H9 (cell line): ENCODE results near the gene HCFC2. TPM values are rescaled to one million over a fixed set of nuclear protein-coding genes. Genes with fewer than 3 reads are reported as not detected.

Source experiments
- DNase-seq: peaks from one replicate; pipeline ENCODE4 v3.0.0-alpha.2; 2017
- H2AFZ ChIP-seq: one replicate; pipeline ENCODE4 v1.6.1; 2013; ENCODE audit warnings: mild to moderate bottlenecking, low read length, control low read depth, moderate library complexity
- H2AK5ac ChIP-seq: 2 replicates; pipeline ENCODE4 v1.6.1; 2013; ENCODE audit warnings: low read length, control low read depth, mixed read lengths; ENCODE audit not compliant: insufficient read length
- H2BK120ac ChIP-seq: one replicate; pipeline ENCODE4 v1.6.1; 2013; ENCODE audit warnings: low read depth, mild to moderate bottlenecking, low read length, control low read depth, inconsistent platforms; ENCODE audit not compliant: poor library complexity, severe bottlenecking
- H2BK12ac ChIP-seq: 2 replicates; pipeline ENCODE4 v1.6.1; 2013; ENCODE audit warnings: low read length, control low read depth, mixed read lengths, low read depth; ENCODE audit not compliant: insufficient read length
- H2BK15ac ChIP-seq: 2 replicates; pipeline ENCODE4 v1.6.1; 2013; ENCODE audit warnings: low read depth, low read length, control low read depth
- H2BK20ac ChIP-seq: one replicate; pipeline ENCODE4 v1.6.1; 2013; ENCODE audit warnings: low read depth, mild to moderate bottlenecking, low read length, control low read depth, inconsistent platforms; ENCODE audit not compliant: poor library complexity, severe bottlenecking
- H2BK5ac ChIP-seq: 2 replicates; pipeline ENCODE4 v1.6.1; 2013; ENCODE audit warnings: low read length, control low read depth, mixed read lengths; ENCODE audit not compliant: insufficient read length
- H3K14ac ChIP-seq: 2 replicates; pipeline ENCODE4 v1.6.1; 2013; ENCODE audit warnings: low read length, control low read depth; ENCODE audit not compliant: insufficient read depth
- H3K18ac ChIP-seq: 2 replicates; pipeline ENCODE4 v1.6.1; 2013; ENCODE audit warnings: low read depth, mild to moderate bottlenecking, mixed read lengths, low read length, control low read depth; ENCODE audit not compliant: insufficient read length
- H3K23ac ChIP-seq: 2 replicates; pipeline ENCODE4 v1.6.1; 2013; ENCODE audit warnings: low read length, control low read depth, mixed read lengths, low read depth; ENCODE audit not compliant: insufficient read length
- H3K23me2 ChIP-seq: 2 replicates; pipeline ENCODE4 v1.6.1; 2013; ENCODE audit warnings: low read depth, mild to moderate bottlenecking, mixed read lengths, low read length, control low read depth; ENCODE audit not compliant: insufficient read length, poor library complexity, severe bottlenecking
- H3K27ac ChIP-seq: 2 replicates; pipeline ENCODE4 v1.5.1; 2013; ENCODE audit warnings: low read length, control low read depth, mixed read lengths, low read depth; ENCODE audit not compliant: insufficient read length
- H3K27me3 ChIP-seq: 2 replicates; pipeline ENCODE4 v1.6.1; 2013; ENCODE audit warnings: low read length, control low read depth, inconsistent platforms; ENCODE audit not compliant: insufficient read depth
- H3K4ac ChIP-seq: 2 replicates; pipeline ENCODE4 v1.6.1; 2013; ENCODE audit warnings: low read depth, mild to moderate bottlenecking, control low read depth, inconsistent platforms, low read length, moderate library complexity
- H3K4me1 ChIP-seq: 2 replicates; pipeline ENCODE4 v1.6.1; 2013; ENCODE audit warnings: low read length, control low read depth, inconsistent platforms; ENCODE audit not compliant: insufficient read depth
- H3K4me2 ChIP-seq: 2 replicates; pipeline ENCODE4 v1.6.1; 2013; ENCODE audit warnings: low read length, control low read depth, mixed read lengths; ENCODE audit not compliant: insufficient read length, insufficient read depth
- H3K56ac ChIP-seq: 2 replicates; pipeline ENCODE4 v1.6.1; 2013; ENCODE audit warnings: low read depth, mild to moderate bottlenecking, mixed read lengths, low read length, control low read depth; ENCODE audit not compliant: insufficient read length
- H3K79me1 ChIP-seq: 2 replicates; pipeline ENCODE4 v1.6.1; 2013; ENCODE audit warnings: low read depth, mild to moderate bottlenecking, moderate library complexity, low read length, control low read depth, inconsistent platforms; ENCODE audit not compliant: insufficient read depth, poor library complexity, severe bottlenecking
- H3K79me2 ChIP-seq: 2 replicates; pipeline ENCODE4 v1.6.1; 2013; ENCODE audit warnings: low read length, control low read depth, inconsistent platforms; ENCODE audit not compliant: insufficient read depth
- H3K9ac ChIP-seq: 2 replicates; pipeline ENCODE4 v1.6.1; 2013; ENCODE audit warnings: low read length, control low read depth, mixed read lengths; ENCODE audit not compliant: insufficient read length; ENCODE audit errors: extremely low read depth
- H3K9me3 ChIP-seq: one replicate; pipeline ENCODE4 v1.6.1; 2013; ENCODE audit warnings: low read depth, low read length, inconsistent platforms; ENCODE audit not compliant: control insufficient read depth
- H3T11ph ChIP-seq: one replicate; pipeline ENCODE4 v1.6.1; 2013; ENCODE audit warnings: mild to moderate bottlenecking, low read length, control low read depth, inconsistent platforms
- H4K20me1 ChIP-seq: one replicate; pipeline ENCODE4 v1.6.1; 2013; ENCODE audit not compliant: control insufficient read depth, insufficient read length, insufficient read depth
- H4K5ac ChIP-seq: 2 replicates; pipeline ENCODE4 v1.6.1; 2013; ENCODE audit warnings: low read depth, mild to moderate bottlenecking, mixed read lengths, low read length, control low read depth; ENCODE audit not compliant: insufficient read length
- H4K8ac ChIP-seq: replicated peaks from 2 replicates; pipeline ENCODE4 v1.6.1; 2013; ENCODE audit warnings: low read length, control low read depth, mixed read lengths, low read depth; ENCODE audit not compliant: insufficient read length
- H4K91ac ChIP-seq: 2 replicates; pipeline ENCODE4 v1.6.1; 2013; ENCODE audit warnings: low read depth, mild to moderate bottlenecking, moderate library complexity, mixed read lengths, low read length, control low read depth; ENCODE audit not compliant: insufficient read length
- H3K27ac Mint-ChIP-seq, 3 experiments: 2 replicates in 2 of 3; 3 replicates in 1 of 3; pipeline ENCODE4 v1.8.0; 2020 to 2021; ENCODE audit warnings: mixed read lengths in 3 of 3, mild to moderate bottlenecking in 1 of 3, moderate library complexity in 1 of 3
- H3K27me3 Mint-ChIP-seq: 2 replicates; pipeline ENCODE4 v1.8.0; 2021; ENCODE audit warnings: low read depth, mild to moderate bottlenecking, moderate library complexity, mixed read lengths
- H3K36me3 Mint-ChIP-seq, 3 experiments: 2 replicates in 2 of 3; 3 replicates in 1 of 3; pipeline ENCODE4 v1.8.0; 2020 to 2021; ENCODE audit warnings: low read depth in 3 of 3, mixed read lengths in 3 of 3; ENCODE audit not compliant: insufficient read depth in 1 of 3
- H3K4me1 Mint-ChIP-seq, 2 experiments: 2 replicates each; pipeline ENCODE4 v1.8.0; 2020; ENCODE audit warnings: mixed read lengths in 2 of 2
- H3K4me3 Mint-ChIP-seq, 2 experiments: 2 replicates in 1 of 2; 3 replicates in 1 of 2; pipeline ENCODE4 v1.8.0; 2020 to 2021; ENCODE audit warnings: mild to moderate bottlenecking in 2 of 2, mixed read lengths in 2 of 2, moderate library complexity in 1 of 2
- H3K9me3 Mint-ChIP-seq, 2 experiments: 2 replicates in 1 of 2; 3 replicates in 1 of 2; pipeline ENCODE4 v1.8.0; 2020; ENCODE audit warnings: mild to moderate bottlenecking in 2 of 2, mixed read lengths in 2 of 2, moderate library complexity in 1 of 2
- WGBS: extraction: QIAGEN DNeasy Blood & Tissue Kit; methylation state at CpG from one replicate; pipeline ENCODE4 v1.1.7; 2013; ENCODE audit warnings: missing lambda C conversion rate, low lambda C conversion rate, mixed read lengths; ENCODE audit not compliant: insufficient read length; ENCODE audit errors: extremely low coverage; 5-methylcytosine and 5-hydroxymethylcytosine counted together
- total RNA-seq: library from RNA; stranded (reverse); gene quantifications from 2 replicates; pipeline ENCODE4 v1.2.1, GENCODE V29; 2021
- TF ChIP-seq, protein P1 (sequence below): fragments of 200-600 bp; sonication (generic); conservative IDR thresholded peaks from 3 replicates; pipeline ENCODE4 v1.8.0; 2021; ENCODE audit warnings: antibody characterized with exemption, mild to moderate bottlenecking

Gene HCFC2
- total RNA-seq, 1 experiment from 2014 or later = 1.9 TPM

GRCh38 chr12:104083769-104084475, 19.6 kb downstream of the HCFC2 start:
- H4K8ac ChIP-seq = no peak overlapping the region
- no peak overlapping the region for H3K9ac ChIP-seq
- no peak overlapping the region for H3T11ph ChIP-seq
- no peak overlapping the region for H4K91ac ChIP-seq
- H4K5ac ChIP-seq = no peak overlapping the region
- H2BK5ac ChIP-seq = no peak overlapping the region
- no peaks in the 10 kb centered on the region for H3K27me3 ChIP-seq
- H3K9me3 ChIP-seq = no peaks in the 10 kb centered on the region
- H3K23ac ChIP-seq = no peak overlapping the region
- H3K18ac ChIP-seq = no peak overlapping the region
- Mint-ChIP-seq H3K36me3 (no peaks in the 10 kb centered on the region), H3K27ac (no peak overlapping the region), H3K27me3 (no peaks in the 10 kb centered on the region), H3K9me3 (no peaks in the 10 kb centered on the region), H3K4me1 (no peaks in the 10 kb centered on the region), H3K4me3 (no peak overlapping the region)
- no peak overlapping the region for H2AFZ ChIP-seq
- no peak overlapping the region for H2BK15ac ChIP-seq
- no peaks in the 10 kb centered on the region for H3K79me1 ChIP-seq
- H3K23me2 ChIP-seq = no peaks in the 10 kb centered on the region
- no peak overlapping the region for H2BK120ac ChIP-seq
- no peaks in the 10 kb centered on the region for H3K4me1 ChIP-seq
- no peak overlapping the region for H3K27ac ChIP-seq
- no peak overlapping the region for H3K14ac ChIP-seq
- H3K56ac ChIP-seq = no peak overlapping the region
- no peak overlapping the region for H2BK20ac ChIP-seq
- no peak overlapping the region for H2BK12ac ChIP-seq
- H3K4me2 ChIP-seq = no peak overlapping the region
- TF ChIP-seq, protein P1, sequence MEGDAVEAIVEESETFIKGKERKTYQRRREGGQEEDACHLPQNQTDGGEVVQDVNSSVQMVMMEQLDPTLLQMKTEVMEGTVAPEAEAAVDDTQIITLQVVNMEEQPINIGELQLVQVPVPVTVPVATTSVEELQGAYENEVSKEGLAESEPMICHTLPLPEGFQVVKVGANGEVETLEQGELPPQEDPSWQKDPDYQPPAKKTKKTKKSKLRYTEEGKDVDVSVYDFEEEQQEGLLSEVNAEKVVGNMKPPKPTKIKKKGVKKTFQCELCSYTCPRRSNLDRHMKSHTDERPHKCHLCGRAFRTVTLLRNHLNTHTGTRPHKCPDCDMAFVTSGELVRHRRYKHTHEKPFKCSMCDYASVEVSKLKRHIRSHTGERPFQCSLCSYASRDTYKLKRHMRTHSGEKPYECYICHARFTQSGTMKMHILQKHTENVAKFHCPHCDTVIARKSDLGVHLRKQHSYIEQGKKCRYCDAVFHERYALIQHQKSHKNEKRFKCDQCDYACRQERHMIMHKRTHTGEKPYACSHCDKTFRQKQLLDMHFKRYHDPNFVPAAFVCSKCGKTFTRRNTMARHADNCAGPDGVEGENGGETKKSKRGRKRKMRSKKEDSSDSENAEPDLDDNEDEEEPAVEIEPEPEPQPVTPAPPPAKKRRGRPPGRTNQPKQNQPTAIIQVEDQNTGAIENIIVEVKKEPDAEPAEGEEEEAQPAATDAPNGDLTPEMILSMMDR = no peak
- H3K4ac ChIP-seq = no peak overlapping the region
- no peaks in the 10 kb centered on the region for H4K20me1 ChIP-seq
- no peak overlapping the region for H2AK5ac ChIP-seq
- no CpG with 5 or more reads among the region's 8 CpGs for WGBS
- H3K79me2 ChIP-seq = no peaks in the 10 kb centered on the region
- DNase-seq = no peak
